HepG2 (cell line): Measurements from ENCODE around the gene ABCB6. TPM values are rescaled to one million over a fixed set of nuclear protein-coding genes. Genes with fewer than 3 reads are reported as not detected.

Experiments used
- GABPB1 ChIP-seq: IDR thresholded peaks from 2 replicates; pipeline ENCODE4 v1.6.1; 2016; ENCODE audit warnings: mild to moderate bottlenecking, missing genetic modification reagents, moderate library complexity, missing compliant biosample characterization
- GATAD2A ChIP-seq: IDR thresholded peaks from 2 replicates; pipeline ENCODE4 v1.6.1; 2016
- HMG20B ChIP-seq: conservative IDR thresholded peaks from 2 replicates; pipeline ENCODE4 v1.6.1; 2016; ENCODE audit warnings: missing genetic modification reagents, missing compliant biosample characterization
- MTF1 ChIP-seq: sonication (generic); formaldehyde crosslinking; IDR thresholded peaks from 2 replicates; pipeline ENCODE4 v1.5.0; 2020; ENCODE audit warnings: missing genetic modification reagents
- PITX1 ChIP-seq: sonication (generic); formaldehyde crosslinking; IDR thresholded peaks from 2 replicates; pipeline ENCODE4 v1.5.1; 2020; ENCODE audit warnings: mild to moderate bottlenecking, missing genetic modification reagents
- RFX3 ChIP-seq: IDR thresholded peaks from 2 replicates; pipeline ENCODE4 v1.6.1; 2016; ENCODE audit warnings: missing biosample characterization, missing genetic modification reagents
- SP4 ChIP-seq: sonication (generic); formaldehyde crosslinking; IDR thresholded peaks from 2 replicates; pipeline ENCODE4 v1.8.1; 2023; ENCODE audit warnings: mild to moderate bottlenecking, missing genetic modification reagents
- TSC22D2 ChIP-seq: sonication (generic); formaldehyde crosslinking; IDR thresholded peaks from 2 replicates; pipeline ENCODE4 v1.5.1; 2020; ENCODE audit warnings: missing genetic modification reagents, mild to moderate bottlenecking, borderline replicate concordance
- ZFP36 ChIP-seq: fragments of 150-350 bp; IDR thresholded peaks from 2 replicates; pipeline ENCODE4 v1.6.1; 2018; ENCODE audit warnings: borderline replicate concordance, low read length, low read depth; ENCODE audit not compliant: partially characterized antibody
- ZMAT3 ChIP-seq: sonication (generic); formaldehyde crosslinking; conservative IDR thresholded peaks from 2 replicates; pipeline ENCODE4 v1.7.0; 2021; ENCODE audit warnings: missing genetic modification reagents
- ZNF367 ChIP-seq: sonication (generic); formaldehyde crosslinking; IDR thresholded peaks from 2 replicates; pipeline ENCODE4 v1.4.0; 2020; ENCODE audit warnings: missing genetic modification reagents, borderline replicate concordance
- ZNF382 ChIP-seq: sonication (generic); formaldehyde crosslinking; IDR thresholded peaks from 2 replicates; pipeline ENCODE4 v1.5.0; 2020; ENCODE audit warnings: missing genetic modification reagents, mild to moderate bottlenecking, borderline replicate concordance
- ZNF44 ChIP-seq: sonication (generic); formaldehyde crosslinking; IDR thresholded peaks from 2 replicates; pipeline ENCODE4 v1.5.1; 2020; ENCODE audit warnings: mild to moderate bottlenecking, missing genetic modification reagents
- ZNF510 ChIP-seq: sonication (generic); formaldehyde crosslinking; IDR thresholded peaks from 2 replicates; pipeline ENCODE4 v1.4.0; 2020; ENCODE audit warnings: low read depth, mild to moderate bottlenecking, missing genetic modification reagents
- ZNF557 ChIP-seq: sonication (generic); formaldehyde crosslinking; IDR thresholded peaks from 2 replicates; pipeline ENCODE4 v1.4.0; 2020; ENCODE audit warnings: missing genetic modification reagents
- ZNF563 ChIP-seq: sonication (generic); formaldehyde crosslinking; IDR thresholded peaks from 2 replicates; pipeline ENCODE4 v1.8.0; 2022; ENCODE audit warnings: mild to moderate bottlenecking, moderate library complexity, missing genetic modification reagents
- ZNF567 ChIP-seq: sonication (generic); formaldehyde crosslinking; IDR thresholded peaks from 2 replicates; pipeline ENCODE4 v1.8.1; 2023; ENCODE audit warnings: mild to moderate bottlenecking, missing genetic modification reagents, borderline replicate concordance
- ZNF574 ChIP-seq: sonication (generic); formaldehyde crosslinking; IDR thresholded peaks from 2 replicates; pipeline ENCODE4 v1.4.0; 2020; ENCODE audit warnings: missing genetic modification reagents
- ZNF577 ChIP-seq: sonication (generic); formaldehyde crosslinking; IDR thresholded peaks from 2 replicates; pipeline ENCODE4 v1.4.0; 2020; ENCODE audit warnings: mild to moderate bottlenecking, low read depth, missing genetic modification reagents, borderline replicate concordance
- ZNF713 ChIP-seq: sonication (generic); formaldehyde crosslinking; IDR thresholded peaks from 2 replicates; pipeline ENCODE4 v1.4.0; 2020; ENCODE audit warnings: mild to moderate bottlenecking, missing genetic modification reagents
- ZNF784 ChIP-seq: sonication (generic); formaldehyde crosslinking; IDR thresholded peaks from 2 replicates; pipeline ENCODE4 v1.5.1; 2020; ENCODE audit warnings: missing genetic modification reagents, mild to moderate bottlenecking, borderline replicate concordance
- ZNF841 ChIP-seq: sonication (generic); formaldehyde crosslinking; IDR thresholded peaks from 2 replicates; pipeline ENCODE4 v1.8.1; 2023; ENCODE audit warnings: missing genetic modification reagents, borderline replicate concordance
- polyA plus RNA-seq, 8 experiments: library from polyadenylated mRNA; depleted of rRNA in 3 of 8; stranded (reverse) in 7 of 8; unstranded in 1 of 8; fragments of >200 nt; fragmentation: Illumina TruSeq in 4 of 8; extraction: Trizol in 4 of 8; gene quantifications; 2 replicates each; pipeline versions ENCODE4 v1.2.1 to v1.2.3, GENCODE V29; 2011 to 2016; ENCODE audit warnings: low read depth in 4 of 8, missing spikeins in 1 of 8, mixed read lengths in 1 of 8; ENCODE audit not compliant: insufficient read depth in 1 of 8
- total RNA-seq, 5 experiments: library from RNA; depleted of rRNA; stranded (reverse); fragments of >200 nt; fragmentation: Illumina TruSeq; extraction: Trizol; gene quantifications; 2 replicates each; pipeline ENCODE4 v1.2.3, GENCODE V29; 2016; ENCODE audit warnings: low read depth in 1 of 5
- TF ChIP-seq, protein P1 (sequence below): sonication (generic); formaldehyde crosslinking; IDR thresholded peaks from 2 replicates; pipeline ENCODE4 v1.4.0; 2020; ENCODE audit warnings: mild to moderate bottlenecking, missing genetic modification reagents
- TF ChIP-seq, protein P2 (sequence below): IDR thresholded peaks from 2 replicates; pipeline ENCODE4 v1.6.1; 2012; ENCODE audit warnings: low read depth, low read length, improper control_type of control experiment

Gene ABCB6
- total and polyA plus RNA-seq, 2 of the 13 experiments (the other 11 are each of a cell fraction or from before 2014, with no cell fraction given) = 91.1 to 137 TPM

DNA sequence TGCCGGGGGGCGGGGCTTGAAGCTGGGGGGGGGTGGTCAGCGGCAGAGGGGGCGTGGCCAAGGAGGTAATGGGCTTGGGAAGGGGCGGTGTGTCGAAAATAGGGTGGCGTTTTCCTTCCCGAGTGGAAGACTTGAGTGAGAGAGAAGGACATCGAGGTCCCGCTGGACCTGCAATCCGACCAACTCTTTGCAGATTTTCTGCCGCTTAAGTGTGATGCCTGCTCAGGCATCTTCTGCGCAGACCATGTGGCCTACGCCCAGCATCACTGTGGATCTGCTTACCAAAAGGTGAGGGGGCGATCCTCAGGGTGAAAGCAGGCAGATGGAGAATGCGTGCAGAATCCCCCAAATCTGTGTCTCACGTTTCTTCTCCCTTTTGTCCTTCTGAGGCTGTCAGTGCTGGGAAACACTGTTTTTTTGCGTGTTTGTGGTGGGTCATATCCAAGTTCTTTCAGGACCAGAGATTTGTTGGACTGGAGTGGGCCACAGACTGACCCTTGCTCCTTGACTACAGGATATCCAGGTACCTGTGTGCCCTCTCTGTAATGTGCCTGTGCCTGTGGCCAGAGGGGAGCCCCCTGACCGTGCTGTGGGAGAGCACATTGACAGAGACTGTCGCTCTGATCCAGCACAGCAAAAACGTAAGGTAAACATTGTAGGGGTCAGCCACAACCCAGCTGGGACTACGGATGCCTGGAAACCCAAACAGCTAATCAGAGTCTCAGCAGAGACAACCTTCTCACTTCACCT lies 11.4 kb downstream of the ABCB6 start (continued):
- TF ChIP-seq ZNF713 (CRISPR knock-in tag) = no peak
- TF ChIP-seq, protein P1, sequence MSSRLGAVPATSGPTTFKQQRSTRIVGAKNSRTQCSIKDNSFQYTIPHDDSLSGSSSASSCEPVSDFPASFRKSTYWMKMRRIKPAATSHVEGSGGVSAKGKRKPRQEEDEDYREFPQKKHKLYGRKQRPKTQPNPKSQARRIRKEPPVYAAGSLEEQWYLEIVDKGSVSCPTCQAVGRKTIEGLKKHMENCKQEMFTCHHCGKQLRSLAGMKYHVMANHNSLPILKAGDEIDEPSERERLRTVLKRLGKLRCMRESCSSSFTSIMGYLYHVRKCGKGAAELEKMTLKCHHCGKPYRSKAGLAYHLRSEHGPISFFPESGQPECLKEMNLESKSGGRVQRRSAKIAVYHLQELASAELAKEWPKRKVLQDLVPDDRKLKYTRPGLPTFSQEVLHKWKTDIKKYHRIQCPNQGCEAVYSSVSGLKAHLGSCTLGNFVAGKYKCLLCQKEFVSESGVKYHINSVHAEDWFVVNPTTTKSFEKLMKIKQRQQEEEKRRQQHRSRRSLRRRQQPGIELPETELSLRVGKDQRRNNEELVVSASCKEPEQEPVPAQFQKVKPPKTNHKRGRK = no peak
- no peak for TF ChIP-seq MTF1 (CRISPR knock-in tag)
- no peak; the same call in none of the 2 replicates for TF ChIP-seq ZNF784
- TF ChIP-seq HMG20B (CRISPR knock-in tag) = no peak
- no peak for TF ChIP-seq ZNF574 (CRISPR knock-in tag)
- no peak for TF ChIP-seq ZFP36
- TF ChIP-seq, protein P2, sequence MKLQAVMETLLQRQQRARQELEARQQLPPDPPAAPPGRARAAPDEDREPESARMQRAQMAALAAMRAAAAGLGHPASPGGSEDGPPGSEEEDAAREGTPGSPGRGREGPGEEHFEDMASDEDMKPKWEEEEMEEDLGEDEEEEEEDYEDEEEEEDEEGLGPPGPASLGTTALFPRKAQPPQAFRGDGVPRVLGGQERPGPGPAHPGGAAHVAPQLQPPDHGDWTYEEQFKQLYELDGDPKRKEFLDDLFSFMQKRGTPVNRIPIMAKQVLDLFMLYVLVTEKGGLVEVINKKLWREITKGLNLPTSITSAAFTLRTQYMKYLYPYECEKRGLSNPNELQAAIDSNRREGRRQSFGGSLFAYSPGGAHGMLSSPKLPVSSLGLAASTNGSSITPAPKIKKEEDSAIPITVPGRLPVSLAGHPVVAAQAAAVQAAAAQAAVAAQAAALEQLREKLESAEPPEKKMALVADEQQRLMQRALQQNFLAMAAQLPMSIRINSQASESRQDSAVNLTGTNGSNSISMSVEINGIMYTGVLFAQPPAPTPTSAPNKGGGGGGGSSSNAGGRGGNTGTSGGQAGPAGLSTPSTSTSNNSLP = no peak
- no peak for TF ChIP-seq ZNF577 (CRISPR knock-in tag)
- no peak for TF ChIP-seq RFX3 (CRISPR knock-in tag)
- TF ChIP-seq SP4 (CRISPR knock-in tag) = no peak
- 0 out of 2 replicates have a peak, but pooled peaks have one; percentile 19 for TF ChIP-seq TSC22D2 (CRISPR knock-in tag)
- peak; percentile 55; the same call in 1 of the 2 replicates for TF ChIP-seq ZNF44 (CRISPR knock-in tag)
- no peak for TF ChIP-seq ZNF563 (CRISPR knock-in tag)
- no peak for TF ChIP-seq GATAD2A (CRISPR knock-in tag)
- no peak for TF ChIP-seq ZNF557
- no peak for TF ChIP-seq ZNF367
- no peak for TF ChIP-seq ZNF841 (CRISPR knock-in tag)
- TF ChIP-seq ZMAT3 (CRISPR knock-in tag) = 0 out of 2 replicates have a peak, but pooled peaks have one; percentile 30
- TF ChIP-seq ZNF510 (CRISPR knock-in tag) = peak; percentile 76; the same call in 1 of the 2 replicates
- 0 out of 2 replicates have a peak, but pooled peaks have one; percentile 7 for TF ChIP-seq ZNF567
- no peak; the same call in 1 of the 2 replicates for TF ChIP-seq GABPB1 (CRISPR knock-in tag)
- no peak for TF ChIP-seq ZNF382 (CRISPR knock-in tag)
- no peak; the same call in 1 of the 2 replicates for TF ChIP-seq PITX1 (CRISPR knock-in tag)
